Stimulated activated CD8-positive, alpha-beta memory T cell treated with anti-CD3 and anti-CD28 coated beads, Interleukin-4, amount 100 ng/mL, for 24 hours (primary cell): ENCODE data around the gene MFAP2.
"Not testable (repeated sequence)": the region's sequence is repeated elsewhere in the genome, so short reads cannot be mapped to it uniquely, and the experiment has no call there.

Experiments
- DNase-seq: peaks from one replicate; pipeline ENCODE4 v3.0.0-alpha.2; 2020; ENCODE audit warnings: low read depth

The MFAP2 gene

DNA sequence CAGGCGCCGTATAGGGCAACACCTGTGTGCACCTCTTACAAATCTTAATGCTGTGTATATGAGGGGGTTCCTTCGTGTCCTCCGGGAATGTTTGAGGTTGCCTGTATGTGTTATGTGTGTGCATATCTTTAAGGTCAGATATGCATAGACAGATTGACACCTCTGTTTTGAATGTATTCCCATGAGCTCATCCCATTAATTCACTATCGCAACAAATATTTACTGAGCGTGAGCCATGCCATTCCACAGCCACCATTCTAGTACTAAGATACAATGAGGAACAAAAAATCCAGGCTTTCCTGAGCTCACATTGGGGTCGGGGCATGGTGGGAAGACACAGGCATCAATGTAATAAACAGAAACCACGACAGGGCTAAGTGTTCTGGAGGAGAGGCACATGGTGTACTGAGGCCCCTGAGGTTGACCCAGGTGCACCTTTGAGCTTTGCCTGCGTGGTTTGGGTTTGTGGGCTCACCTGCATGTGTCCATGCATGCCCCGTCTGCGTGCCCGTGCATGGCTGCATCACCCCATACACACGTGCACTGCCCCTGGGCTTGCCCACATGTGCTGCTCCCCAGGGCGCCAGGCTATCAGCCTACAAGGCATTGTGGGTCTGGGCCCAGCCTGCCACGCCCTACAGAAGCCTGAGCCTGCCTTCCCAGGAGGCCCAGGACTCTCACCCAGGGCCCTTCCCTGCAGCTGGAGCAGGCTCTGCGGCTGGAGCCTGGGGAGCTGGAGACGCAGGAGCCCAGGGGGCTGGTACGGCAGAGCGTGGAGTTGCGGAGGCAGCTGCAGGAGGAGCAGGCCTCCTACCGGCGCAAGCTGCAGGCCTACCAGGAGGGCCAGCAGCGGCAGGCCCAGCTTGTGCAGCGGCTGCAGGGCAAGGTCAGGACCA is 51.0 kb downstream of the MFAP2 start:
- not testable (repeated sequence) for DNase-seq

DNA sequence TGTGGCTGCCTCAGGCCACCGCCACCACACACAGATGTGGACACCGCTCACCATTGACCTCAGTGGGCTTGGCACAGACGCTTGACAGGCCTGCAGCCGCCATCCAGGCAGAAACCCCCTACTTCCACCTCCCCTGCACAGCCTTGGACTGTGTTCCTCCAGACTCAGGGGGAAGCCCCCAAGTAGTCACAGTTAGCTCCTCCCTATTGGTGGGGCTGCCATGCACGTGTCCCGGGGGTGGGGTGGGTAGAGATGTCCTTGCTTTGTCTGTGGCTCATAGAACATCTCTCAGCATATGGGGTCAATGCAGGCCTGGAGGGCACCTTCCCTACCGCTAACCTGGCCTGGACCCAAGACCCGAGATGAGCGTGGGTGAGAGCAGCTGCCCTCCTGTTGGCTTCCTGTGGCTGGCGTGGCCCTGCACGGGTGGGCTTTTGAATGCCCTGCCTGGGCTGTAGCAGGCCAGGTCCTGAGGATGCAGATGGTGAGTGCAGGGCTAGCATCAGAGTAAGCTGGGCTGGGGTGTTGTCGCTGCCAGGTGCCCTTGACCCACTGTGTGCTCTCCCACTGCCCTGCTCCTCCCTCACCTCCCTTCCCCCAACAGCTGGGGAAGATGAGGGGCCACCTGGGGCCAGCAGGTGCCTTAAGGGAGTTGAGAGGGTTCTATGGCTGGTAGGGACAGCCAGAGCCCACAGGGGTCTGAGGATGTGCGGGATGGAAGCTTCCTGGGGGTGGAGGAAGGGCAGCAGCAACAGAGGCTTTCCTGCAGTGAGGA is 52.5 kb downstream of the MFAP2 start:
- no peak for DNase-seq

DNA sequence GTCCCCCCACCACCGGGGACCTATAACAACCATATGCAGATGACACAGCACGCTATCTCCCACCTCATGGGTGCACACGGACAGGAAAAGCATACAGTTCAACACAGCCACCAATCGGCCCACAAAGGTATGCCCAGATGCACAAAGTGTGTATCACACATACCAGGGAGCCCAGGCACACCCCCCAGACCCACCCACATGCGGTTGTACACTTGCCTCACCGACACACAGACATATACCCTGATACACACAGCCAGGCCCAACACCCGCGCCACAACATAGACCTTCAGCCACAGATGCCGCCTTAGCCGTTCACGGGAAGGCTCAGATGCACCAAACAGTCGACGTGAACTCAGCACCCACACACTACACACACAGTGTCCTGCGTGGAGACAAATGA is 53.2 kb downstream of the MFAP2 start:
- no peak for DNase-seq

DNA sequence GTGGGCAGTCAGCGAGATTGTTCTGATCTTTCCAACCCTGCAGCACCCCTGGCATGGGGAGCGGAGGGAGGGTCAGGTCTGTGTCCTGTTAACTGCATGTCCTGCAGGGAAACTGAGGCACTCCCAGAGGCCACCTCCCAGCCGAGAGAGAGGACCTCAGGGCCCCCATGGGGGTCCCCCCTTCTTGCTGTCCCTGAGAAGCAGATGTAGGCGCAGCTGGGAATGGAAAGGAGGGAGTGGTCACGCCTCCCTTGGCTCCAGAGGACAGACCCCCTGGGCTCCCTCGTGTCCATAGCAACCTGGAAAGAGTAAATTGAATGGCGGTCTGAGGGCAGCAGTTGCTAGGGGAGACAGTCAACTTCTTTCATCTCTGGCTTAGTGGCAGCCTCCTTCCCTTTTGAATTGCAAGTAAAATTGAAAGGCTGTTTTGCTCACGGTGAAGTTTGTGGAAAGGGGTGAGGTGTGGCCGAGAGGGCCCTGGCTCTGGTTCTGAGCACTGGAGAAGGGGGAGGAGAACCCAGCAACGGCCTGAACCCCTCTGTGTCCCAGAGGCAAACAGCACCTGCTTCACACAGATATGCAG is 53.8 kb downstream of the MFAP2 start:
- no peak for DNase-seq

DNA sequence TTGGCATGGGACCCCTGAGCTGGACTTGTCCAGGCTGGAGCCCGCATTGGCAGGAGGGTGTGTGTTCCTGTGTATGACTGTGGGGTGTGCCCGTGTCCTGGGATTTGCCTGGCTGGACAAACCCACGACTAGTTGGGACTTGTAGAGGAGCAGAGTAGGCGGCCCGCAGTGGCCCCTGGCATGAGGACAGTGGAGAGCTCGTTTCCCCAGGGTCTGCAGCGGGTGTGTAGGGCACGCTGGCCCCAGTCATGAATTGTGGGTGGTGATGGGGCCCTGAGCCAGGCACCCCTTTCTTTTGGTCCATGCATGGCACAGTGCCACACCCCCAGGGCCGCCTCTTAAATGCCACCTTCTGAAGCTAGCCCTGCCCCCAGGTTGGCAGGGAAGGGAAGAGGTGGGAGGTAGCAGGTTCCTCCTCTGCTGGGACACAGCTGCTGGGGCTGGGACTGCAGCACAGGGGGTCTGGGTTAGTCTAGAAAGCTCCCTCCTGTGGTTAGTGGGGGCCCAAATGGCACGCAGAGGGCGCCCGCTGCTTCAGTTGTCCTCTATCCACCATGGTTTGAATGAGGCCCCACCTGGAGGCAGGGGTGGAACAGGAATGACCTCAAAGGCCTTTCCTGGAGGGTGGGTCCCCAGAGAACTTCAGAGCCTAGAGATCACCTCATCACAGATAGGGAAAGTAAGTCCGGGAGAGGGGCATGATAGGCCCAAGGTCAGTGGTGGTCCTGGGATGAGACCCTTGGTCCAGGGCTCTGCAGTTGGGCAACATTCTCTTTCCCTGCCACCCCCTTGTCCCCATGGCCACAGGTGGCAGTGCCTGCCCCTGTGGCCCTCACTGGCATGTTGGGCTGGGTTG is 54.6 kb downstream of the MFAP2 start:
- no peak for DNase-seq

DNA sequence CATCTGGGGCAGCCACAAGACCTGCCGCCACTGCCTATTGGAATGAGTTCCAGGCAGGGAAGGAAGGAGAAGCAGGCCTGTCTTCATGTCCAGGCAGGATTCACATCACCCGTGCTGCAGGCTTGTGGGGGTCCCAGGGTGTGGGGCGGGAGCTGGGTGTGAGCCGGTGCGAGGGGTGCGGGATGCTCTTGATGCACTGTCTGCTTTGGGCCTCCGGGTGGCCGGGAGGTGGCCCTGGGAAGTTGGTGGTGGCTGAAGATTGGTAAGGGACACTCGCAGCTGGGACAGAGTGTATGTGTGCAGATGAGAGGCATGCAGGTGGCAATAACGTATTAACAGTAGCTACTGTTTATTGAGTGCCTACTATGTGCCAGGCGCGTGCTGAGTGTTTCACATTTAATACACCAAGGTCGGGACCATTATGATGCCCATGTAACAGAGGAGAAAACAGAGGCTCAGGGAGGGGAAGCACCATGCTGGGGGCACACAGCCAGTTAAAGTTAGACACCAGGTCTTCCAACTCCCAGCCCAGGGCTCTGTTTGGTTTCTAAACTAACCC is 55.4 kb downstream of the MFAP2 start:
- no peak for DNase-seq
